HepG2 (cell line): ENCODE results near the gene CAMTA1.

Source experiments
- ARNT ChIP-seq: fragments of 450-650 bp; IDR thresholded peaks from 2 replicates; pipeline ENCODE4 v1.6.1; 2017
- ATF4 ChIP-seq, 2 experiments: fragments of 450-650 bp in 1 of 2; sonication (generic) in 1 of 2; formaldehyde crosslinking; IDR thresholded peaks; 2 replicates each; pipeline versions ENCODE4 v1.5.0 to v1.8.0; 2020 to 2022; ENCODE audit warnings: mild to moderate bottlenecking in 1 of 2, missing genetic modification reagents in 1 of 2
- ATF7 ChIP-seq, 2 experiments: fragments of 450-650 bp in 1 of 2; sonication (generic) in 1 of 2; formaldehyde crosslinking in 1 of 2; IDR thresholded peaks; 2 replicates each; pipeline versions ENCODE4 v1.4.0 to v1.6.1; 2016 to 2020; ENCODE audit warnings: antibody characterized with exemption in 1 of 2, mild to moderate bottlenecking in 1 of 2, missing genetic modification reagents in 1 of 2
- BRF2 ChIP-seq: sonication (generic); formaldehyde crosslinking; IDR thresholded peaks from 2 replicates; pipeline ENCODE4 v1.8.1; 2022; ENCODE audit warnings: mild to moderate bottlenecking, missing genetic modification reagents
- CHD4 ChIP-seq: fragments of 200-600 bp; sonication (generic); IDR thresholded peaks from 2 replicates; pipeline ENCODE4 v1.7.0; 2017; ENCODE audit warnings: mild to moderate bottlenecking, low read length, borderline replicate concordance
- CTCF ChIP-seq: sonication (generic); formaldehyde crosslinking; IDR thresholded peaks from 2 replicates; pipeline ENCODE4 v1.5.0; 2020; ENCODE audit warnings: mild to moderate bottlenecking, missing genetic modification reagents, moderate library complexity
- MXI1 ChIP-seq: IDR thresholded peaks from 3 replicates; pipeline ENCODE4 v1.6.1; 2012; ENCODE audit warnings: low read depth, low read length, inconsistent platforms, borderline replicate concordance
- NFE2L2 ChIP-seq: fragments of 150-350 bp; IDR thresholded peaks from 2 replicates; pipeline ENCODE4 v1.6.1; 2014; ENCODE audit warnings: low read length
- PBX3 ChIP-seq: sonication (generic); formaldehyde crosslinking; IDR thresholded peaks from 2 replicates; pipeline ENCODE4 v1.8.1; 2023; ENCODE audit warnings: missing genetic modification reagents, inconsistent platforms, borderline replicate concordance
- TAF1 ChIP-seq: sonication (generic); formaldehyde crosslinking; IDR thresholded peaks from 2 replicates; pipeline ENCODE4 v1.4.0; 2020; ENCODE audit warnings: missing genetic modification reagents
- TCF12 ChIP-seq, 2 experiments: fragments of 450-650 bp in 1 of 2; sonication (generic) in 1 of 2; formaldehyde crosslinking in 1 of 2; IDR thresholded peaks; 2 replicates each; pipeline versions ENCODE4 v1.6.1 to v1.8.0; 2017 to 2022; ENCODE audit warnings: antibody characterized with exemption in 1 of 2, mild to moderate bottlenecking in 1 of 2, missing genetic modification reagents in 1 of 2, moderate library complexity in 1 of 2
- TCF7L2 ChIP-seq: IDR thresholded peaks from 2 replicates; pipeline ENCODE4 v1.6.1; 2011; ENCODE audit warnings: mild to moderate bottlenecking, low read depth, low read length, moderate library complexity
- ZZZ3 ChIP-seq: sonication (generic); formaldehyde crosslinking; IDR thresholded peaks from 2 replicates; pipeline ENCODE4 v1.4.0; 2020; ENCODE audit warnings: missing genetic modification reagents, mild to moderate bottlenecking, borderline replicate concordance

- no peak for TF ChIP-seq CTCF (CRISPR knock-in tag)
- no peak for TF ChIP-seq NFE2L2
- TF ChIP-seq TCF12 (IDR thresholded peaks at IDR 0.05), result no peak
- no peak for TF ChIP-seq TCF12 (CRISPR knock-in tag; IDR thresholded peaks at IDR 0.05)
- no peak for TF ChIP-seq ATF7 (IDR thresholded peaks at IDR 0.05)
- no peak for TF ChIP-seq ATF7 (CRISPR knock-in tag; IDR thresholded peaks at IDR 0.05)
- no peak for TF ChIP-seq ARNT
- no peak for TF ChIP-seq ATF4 (CRISPR knock-in tag; IDR thresholded peaks at IDR 0.05)
- TF ChIP-seq ZZZ3, result no peak
- no peak for TF ChIP-seq BRF2 (CRISPR knock-in tag)
- TF ChIP-seq CHD4, result no peak
- TF ChIP-seq TAF1 (CRISPR knock-in tag), result no peak
- no peak for TF ChIP-seq TCF7L2
- no peak for TF ChIP-seq MXI1
- no peak for TF ChIP-seq PBX3 (CRISPR knock-in tag)
Observed at GRCh38 chr1:6959491-6959890, 174.2 kb downstream of the CAMTA1 start.
